ENCODE measurements around the gene GJC2. TPM values are rescaled to one million over a fixed set of nuclear protein-coding genes. Genes with fewer than 3 reads are reported as not detected.
A peak's percentile ranks its signal among the peaks of the same experiment; 100 is the strongest.

GJC2 gene
- total RNA-seq, 1 donor from 2014 or later, result 5.4 TPM

- H3K27me3 ChIP-seq, result no peaks in the 10 kb centered on the region
- H3K36me3 ChIP-seq, result peaks cover 27 to 38% of the 10 kb centered on the region in 2 donors
- no peak for DNase-seq (ENCODE audit: low spot score in 2 of 2)
- no peak for TF ChIP-seq CTCF (IDR thresholded peaks at IDR 0.05)
- intact Hi-C loops (cut with DNase I), result no loop called here
- peaks cover 18 to 34% of the 10 kb centered on the region in 2 donors for H3K4me1 ChIP-seq
- H3K4me3 ChIP-seq, result no peak overlapping the region
- H3K9me3 ChIP-seq, result no peaks in the 10 kb centered on the region
- H3K27ac ChIP-seq, result no peak overlapping the region
These were observed 6.1 kb upstream of the GJC2 start for GRCh38 chr1:228143480-228144192.

- intact Hi-C loops (cut with DNase I), result no loop called here
- Histone ChIP-seq H3K27ac (no peak overlapping the region), H3K4me1 (peaks cover 18 to 39% of the 10 kb centered on the region in 2 donors)
These were observed 5.3 kb upstream of the GJC2 start for GRCh38 chr1:228144193-228144992.

DNA sequence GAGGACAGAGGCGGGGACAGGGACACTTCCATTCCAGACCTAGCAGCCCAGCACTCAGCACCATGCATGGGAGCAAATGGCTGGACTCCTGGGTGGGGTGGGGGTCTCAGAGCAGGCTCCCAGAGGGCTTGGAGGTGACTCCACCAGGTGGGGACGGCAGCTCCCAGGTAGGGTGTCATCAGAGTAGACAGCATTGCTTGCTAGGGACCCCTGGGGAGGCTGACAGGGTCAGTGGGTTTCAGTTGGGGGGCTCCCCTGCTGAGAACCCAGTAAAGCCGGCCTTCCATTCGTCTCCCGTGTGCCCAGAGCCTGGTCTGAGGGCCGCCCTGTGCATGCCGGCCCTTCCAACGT lies 4.8 kb upstream of the GJC2 start:
- TF ChIP-seq CTCF (IDR thresholded peaks at IDR 0.05), result no peak
- H3K36me3 ChIP-seq, result peaks cover 29 to 38% of the 10 kb centered on the region in 2 donors
- no peaks in the 10 kb centered on the region for H3K9me3 ChIP-seq
- peaks cover 21 to 44% of the 10 kb centered on the region in 2 donors for H3K4me1 ChIP-seq
- no peak overlapping the region for H3K4me3 ChIP-seq
- peak overlapping the region in 1 of 2 donors; percentile 27 for H3K27ac ChIP-seq
- no peak for DNase-seq (ENCODE audit: low spot score in 2 of 2)
- H3K27me3 ChIP-seq, result no peaks in the 10 kb centered on the region
- intact Hi-C loops (cut with DNase I), result no loop called here

More at GRCh38 chr1:228144193-228144992, 5.3 kb upstream of the GJC2 start:
- Histone ChIP-seq H3K36me3 (peaks cover 29 to 38% of the 10 kb centered on the region in 2 donors), H3K9me3 (no peaks in the 10 kb centered on the region), H3K4me3 (no peak overlapping the region), H3K27me3 (no peaks in the 10 kb centered on the region)
- no peak for DNase-seq (ENCODE audit: low spot score in 2 of 2)
- TF ChIP-seq CTCF (IDR thresholded peaks at IDR 0.05), result no peak

- Histone ChIP-seq H3K4me3 (no peak overlapping the region), H3K27me3 (no peaks in the 10 kb centered on the region), H3K36me3 (peaks cover 29 to 38% of the 10 kb centered on the region in 2 donors), H3K4me1 (peaks cover 26 to 51% of the 10 kb centered on the region in 2 donors), H3K27ac (no peak overlapping the region), H3K9me3 (no peaks in the 10 kb centered on the region)
- intact Hi-C loops (cut with DNase I), result no loop called here
- DNase-seq (ENCODE audit: low spot score in 2 of 2), result peak in 1 of 2 donors; percentile 62
- no peak for TF ChIP-seq CTCF (IDR thresholded peaks at IDR 0.05)
These were observed 4.0 kb upstream of the GJC2 start for GRCh38 chr1:228145463-228146416.

DNA sequence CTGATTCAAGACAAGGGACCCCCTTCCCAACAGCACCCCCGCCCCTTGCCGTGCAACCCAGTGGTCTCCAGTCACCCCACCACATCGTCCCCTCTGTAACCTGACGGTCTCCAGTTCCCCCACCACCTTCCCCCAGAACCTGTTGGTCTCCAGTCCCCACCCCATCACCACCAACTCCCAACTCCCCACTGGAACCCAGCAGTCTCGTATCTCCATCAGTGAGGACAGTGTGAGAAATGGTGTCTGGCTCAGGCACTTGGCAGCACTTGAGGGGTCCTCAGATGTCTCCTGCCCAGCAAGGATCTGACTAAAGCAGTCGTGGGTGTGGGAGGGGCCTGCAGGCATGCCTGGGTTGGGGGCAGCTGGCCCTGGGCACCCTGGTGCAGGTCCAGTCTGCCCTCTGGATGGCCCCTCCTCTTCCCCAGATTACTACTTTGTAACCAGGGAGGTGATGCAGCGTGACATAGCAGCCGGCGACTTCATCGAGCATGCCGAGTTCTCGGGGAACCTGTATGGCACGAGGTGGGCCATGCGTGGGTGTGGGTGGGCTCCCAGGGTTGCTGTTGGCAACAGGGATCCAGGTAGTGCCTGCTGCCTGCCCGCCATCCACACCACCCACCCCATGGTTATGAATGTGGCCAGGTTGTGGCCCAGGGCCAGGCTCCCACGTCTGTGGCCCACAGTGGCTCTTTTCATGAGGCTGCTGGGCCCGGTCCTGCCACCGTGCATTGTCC lies 3.1 kb upstream of the GJC2 start:
- H3K4me1 ChIP-seq, result peaks cover 19 to 55% of the 10 kb centered on the region in 2 donors
- peak in 1 of 2 donors; percentile 64 for DNase-seq (ENCODE audit: low spot score in 2 of 2)
- intact Hi-C loops (cut with DNase I), result no loop called here

More for the DNA sequence above, 3.1 kb upstream of the GJC2 start:
- Histone ChIP-seq H3K9me3 (no peaks in the 10 kb centered on the region), H3K27me3 (no peaks in the 10 kb centered on the region), H3K27ac (no peak overlapping the region), H3K36me3 (peaks cover 27 to 38% of the 10 kb centered on the region in 2 donors), H3K4me3 (no peak overlapping the region)
- no peak for TF ChIP-seq CTCF (IDR thresholded peaks at IDR 0.05)
